Activated naive CD4-positive, alpha-beta T cell treated with anti-CD3 and anti-CD28 coated beads for 36 hours (primary cell): Measurements from ENCODE around the gene NUTM2D. TPM values are rescaled to one million over a fixed set of nuclear protein-coding genes. Genes with fewer than 3 reads are reported as not detected.
"Not testable (repeated sequence)": the region's sequence is repeated elsewhere in the genome, so short reads cannot be mapped to it uniquely, and the experiment has no call there.

ENCODE experiments used
- CTCF ChIA-PET: fragments of 350-600 bp; sonication (Branson Sonifier 250); formaldehyde crosslinking; loops from one replicate; lab custom pipeline; 2021; ENCODE audit warnings: antibody characterized with exemption; lab: Charles Lee
- DNase-seq: peaks from one replicate; pipeline ENCODE4 v3.0.0-alpha.2; 2020
- H3K27ac Mint-ChIP-seq: one replicate; pipeline ENCODE4 v1.8.0; 2021; ENCODE audit warnings: mild to moderate bottlenecking, mixed read lengths
- H3K27me3 Mint-ChIP-seq: one replicate; pipeline ENCODE4 v1.8.0; 2021; ENCODE audit warnings: low read depth, mixed read lengths
- H3K36me3 Mint-ChIP-seq: one replicate; pipeline ENCODE4 v1.8.0; 2021; ENCODE audit warnings: low read depth, mixed read lengths
- H3K4me1 Mint-ChIP-seq: one replicate; pipeline ENCODE4 v1.8.0; 2021; ENCODE audit warnings: low read depth, mixed read lengths
- H3K4me3 Mint-ChIP-seq: one replicate; pipeline ENCODE4 v1.8.0; 2021; ENCODE audit warnings: mild to moderate bottlenecking, moderate library complexity, mixed read lengths
- H3K9me3 Mint-ChIP-seq: one replicate; pipeline ENCODE4 v1.8.0; 2021; ENCODE audit warnings: mixed read lengths
- intact Hi-C: fragments of 100-400 bp; cut with micrococcal nuclease; formaldehyde crosslinking; loops from one replicate; pipeline ENCODE4 v1.15.1; 2023
- total RNA-seq, 2 experiments: library from RNA; stranded (reverse); gene quantifications; one replicate each; pipeline ENCODE4 v1.2.3, GENCODE V29; 2021

The NUTM2D gene
- total RNA-seq, 2 experiments from 2014 or later = 0.35 to 0.55 TPM

DNA sequence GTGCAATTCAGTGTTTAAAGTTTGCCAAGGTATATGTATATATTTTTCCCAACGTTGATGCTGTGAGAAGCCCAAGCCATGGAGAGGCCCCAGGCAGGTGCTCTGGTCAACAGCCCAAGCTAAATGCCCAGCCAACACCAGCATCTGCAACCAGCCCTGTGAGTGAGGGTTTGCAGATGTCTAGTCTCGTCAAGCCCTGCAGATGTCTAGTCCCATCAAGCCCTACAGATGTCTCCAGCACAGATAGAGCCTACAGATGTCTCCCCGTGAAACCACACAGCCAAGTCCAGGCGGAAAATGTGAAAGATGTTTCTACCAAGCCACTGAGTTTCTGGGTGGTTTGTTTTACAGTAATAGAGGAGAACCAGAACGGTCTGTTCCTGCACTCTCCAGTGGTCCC is 26.7 kb downstream of the NUTM2D start:
- intact Hi-C loops, CTCF ChIA-PET, H3K36me3 Mint-ChIP-seq, H3K4me3 Mint-ChIP-seq, DNase-seq, H3K27ac Mint-ChIP-seq, H3K9me3 Mint-ChIP-seq, H3K4me1 Mint-ChIP-seq, H3K27me3 Mint-ChIP-seq: not testable (repeated sequence)

- CTCF ChIA-PET, H3K4me1 Mint-ChIP-seq, H3K27me3 Mint-ChIP-seq, H3K4me3 Mint-ChIP-seq, DNase-seq, H3K36me3 Mint-ChIP-seq, intact Hi-C loops, H3K9me3 Mint-ChIP-seq, H3K27ac Mint-ChIP-seq: not testable (repeated sequence)
Measured at GRCh38 chr10:87385762-87386360, 28.3 kb downstream of the NUTM2D start.

GRCh38 chr10:87391360-87391759 is 33.8 kb downstream of the NUTM2D start:
- intact Hi-C loops, H3K4me1 Mint-ChIP-seq, CTCF ChIA-PET, H3K36me3 Mint-ChIP-seq, DNase-seq, H3K4me3 Mint-ChIP-seq, H3K9me3 Mint-ChIP-seq, H3K27ac Mint-ChIP-seq, H3K27me3 Mint-ChIP-seq: not testable (repeated sequence)

GRCh38 chr10:87396206-87396605 is 38.7 kb downstream of the NUTM2D start:
- intact Hi-C loops = not testable (repeated sequence)

GRCh38 chr10:87398436-87398835 is 40.9 kb downstream of the NUTM2D start:
- CTCF ChIA-PET, DNase-seq, H3K36me3 Mint-ChIP-seq, H3K27me3 Mint-ChIP-seq, H3K27ac Mint-ChIP-seq, H3K4me3 Mint-ChIP-seq, H3K9me3 Mint-ChIP-seq, H3K4me1 Mint-ChIP-seq, intact Hi-C loops: not testable (repeated sequence)

More at GRCh38 chr10:87396206-87396605, 38.7 kb downstream of the NUTM2D start:
- H3K4me1 Mint-ChIP-seq, H3K27ac Mint-ChIP-seq, DNase-seq, H3K36me3 Mint-ChIP-seq, H3K4me3 Mint-ChIP-seq, H3K9me3 Mint-ChIP-seq, CTCF ChIA-PET, H3K27me3 Mint-ChIP-seq: not testable (repeated sequence)

GRCh38 chr10:87407516-87408467 is 50.2 kb downstream of the NUTM2D start:
- intact Hi-C loops, H3K27ac Mint-ChIP-seq, H3K9me3 Mint-ChIP-seq, H3K36me3 Mint-ChIP-seq, CTCF ChIA-PET, H3K27me3 Mint-ChIP-seq, H3K4me1 Mint-ChIP-seq: not testable (repeated sequence)
- H3K4me3 Mint-ChIP-seq = peak overlapping the region; percentile 51
- DNase-seq = peak; percentile 28

DNA sequence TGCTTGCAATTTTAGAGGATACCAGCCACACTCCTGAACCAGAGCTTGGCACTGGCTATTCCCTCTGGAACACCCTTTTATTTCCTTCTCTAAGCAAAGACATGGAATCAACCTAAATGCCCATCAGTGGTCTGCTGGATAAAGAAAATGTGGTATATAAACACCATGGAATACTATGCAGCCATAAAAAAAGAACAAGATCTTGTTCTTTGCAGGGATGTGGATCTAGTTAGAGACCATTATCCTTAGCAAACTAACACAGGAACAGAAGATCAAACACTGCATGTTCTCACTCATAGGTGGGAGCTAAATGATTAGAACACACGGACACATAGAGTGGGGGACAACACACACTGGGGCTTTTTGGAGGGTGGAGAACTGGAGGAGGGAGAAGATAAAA is 56.4 kb downstream of the NUTM2D start:
- intact Hi-C loops, DNase-seq, H3K36me3 Mint-ChIP-seq, H3K27ac Mint-ChIP-seq, H3K27me3 Mint-ChIP-seq, H3K4me3 Mint-ChIP-seq, H3K9me3 Mint-ChIP-seq, CTCF ChIA-PET, H3K4me1 Mint-ChIP-seq: not testable (repeated sequence)

Other genes starting within 250 kb of the NUTM2D start
- gene NUTM2A, start 132.3 kb upstream of the NUTM2D start, total RNA-seq = under 1 TPM in 1 of 2 experiments, not detected in 1; 0.07 TPM
- 1 to 10 TPM; 5.3 to 5.8 TPM for gene MINPP1, start 147.1 kb downstream of the NUTM2D start, total RNA-seq